T1000 (cell line): Measurements from ENCODE around the gene ZYG11B.
"Not testable (repeated sequence)": the region's sequence is repeated elsewhere in the genome, so short reads cannot be mapped to it uniquely, and the experiment has no call there.

Source experiments
- DNase-seq: peaks from one replicate; lab custom pipeline; 2025; ENCODE audit warnings: mixed read lengths; lab: John Stamatoyannopoulos, UW

The ZYG11B gene

GRCh38 chr1:52726265-52727113 is at the start of gene ZYG11B:
ZYG11B (plus strand) TSS chr1:52726453; CDS start chr1:52726654, 201 bp downstream.
- DNase-seq = peak; percentile 88

- DNase-seq = no peak
Measured at GRCh38 chr1:52677076-52677806, 49.0 kb upstream of the ZYG11B start.

DNA sequence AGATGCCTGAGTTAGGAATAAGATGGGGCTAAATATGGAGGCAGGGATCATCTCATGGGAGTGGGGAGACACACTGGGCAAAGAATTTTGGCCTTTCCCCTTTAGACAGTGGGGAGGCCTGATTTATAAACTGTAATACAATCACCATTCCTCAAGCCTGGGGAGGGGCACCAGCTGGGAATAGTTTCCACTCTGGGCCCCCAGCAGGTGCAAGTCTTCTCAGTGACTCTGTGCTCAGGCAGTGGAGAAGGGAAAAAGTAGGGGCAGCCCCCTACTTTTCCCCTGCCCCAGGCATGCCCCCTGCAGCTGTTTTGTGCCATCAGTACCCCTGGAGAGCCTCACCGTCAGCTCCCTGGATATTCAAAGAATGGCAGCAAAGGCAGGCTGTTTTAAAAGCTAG is 47.2 kb upstream of the ZYG11B start:
- DNase-seq = no peak

DNA sequence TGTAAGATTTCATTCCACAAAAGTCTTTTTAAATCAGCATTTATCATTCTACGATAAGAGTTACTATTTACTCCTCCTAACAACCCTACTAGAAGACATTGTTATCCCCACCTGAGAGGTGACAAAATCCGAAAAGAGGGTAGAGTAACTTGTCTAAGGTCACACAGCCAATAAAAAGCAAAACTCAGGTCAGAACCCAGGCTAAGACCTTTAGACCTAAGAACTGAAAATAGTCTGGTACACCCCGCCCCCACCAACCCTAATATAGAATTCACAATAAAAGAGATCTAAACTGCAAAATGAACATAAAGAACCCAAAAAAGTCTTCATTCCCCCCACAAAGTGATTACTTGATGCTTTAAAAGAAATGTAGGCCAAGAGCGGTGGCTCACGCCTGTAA is 46.8 kb upstream of the ZYG11B start:
- no peak for DNase-seq

DNA sequence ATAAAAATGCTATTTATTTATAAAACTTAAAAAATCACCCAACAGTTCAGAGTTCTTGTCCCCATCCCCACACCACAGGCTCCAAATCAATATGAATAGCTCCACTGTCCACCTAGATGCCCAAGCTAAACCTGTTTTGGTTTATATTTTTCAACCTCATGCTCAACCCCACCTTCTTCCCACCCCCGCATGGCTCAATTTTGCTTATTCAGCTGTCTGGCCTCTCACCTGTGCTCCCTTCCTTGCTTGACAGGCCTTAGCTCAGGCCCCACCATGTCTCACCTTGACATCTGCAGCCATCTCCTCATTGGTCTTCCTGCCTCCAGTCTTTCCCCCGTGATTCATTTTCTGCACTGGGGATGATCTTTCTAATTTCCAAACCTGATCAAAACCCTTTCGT is 45.9 kb upstream of the ZYG11B start:
- no peak for DNase-seq

- DNase-seq = no peak
Measured at GRCh38 chr1:52681136-52681535, 45.1 kb upstream of the ZYG11B start.

DNA sequence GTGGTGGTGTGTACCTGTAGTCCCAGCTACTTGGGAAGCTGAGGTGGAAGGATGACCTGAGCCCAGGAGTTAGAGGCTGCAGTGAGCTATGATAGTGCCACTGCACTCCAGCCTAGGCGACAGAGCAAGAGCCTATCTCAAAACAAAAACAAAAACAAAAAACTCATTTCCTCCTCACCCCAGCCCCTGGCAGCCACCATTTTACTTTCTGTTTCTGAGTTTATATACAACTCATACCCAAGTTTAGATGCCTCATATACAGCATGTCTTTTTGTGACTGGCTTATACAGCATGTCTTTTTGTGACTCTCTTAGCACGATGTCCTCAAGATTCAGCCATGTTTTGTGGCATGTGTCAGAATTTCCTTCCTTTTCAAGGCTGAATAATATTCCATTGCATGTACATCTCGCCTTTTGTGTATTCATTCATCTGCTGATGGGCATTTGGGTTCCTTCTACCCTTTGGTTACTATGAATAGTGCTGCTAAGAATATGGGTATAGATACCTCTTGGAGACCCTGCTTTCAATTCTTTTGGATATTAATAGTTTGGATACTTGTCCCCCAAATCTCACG is 42.8 kb upstream of the ZYG11B start:
- DNase-seq = no peak

DNA sequence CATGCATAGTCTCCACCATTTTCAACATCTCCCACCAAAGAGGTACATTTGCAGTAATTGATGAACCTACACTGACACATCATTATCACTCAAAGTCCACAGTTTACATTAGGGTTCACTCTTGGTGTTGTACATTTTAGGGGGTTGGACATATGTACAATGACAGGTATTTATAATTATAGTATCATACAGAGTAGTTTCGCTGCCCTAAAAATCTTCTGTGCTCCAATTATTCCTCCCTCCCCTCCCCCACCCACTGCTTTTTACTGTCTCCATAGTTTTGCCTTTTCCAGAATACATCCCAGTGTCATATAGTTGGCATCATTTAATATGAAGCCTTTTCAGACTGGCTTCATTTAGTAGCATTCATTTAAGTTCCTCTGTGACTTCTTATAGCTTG is 41.7 kb upstream of the ZYG11B start:
- no peak for DNase-seq

GRCh38 chr1:52686261-52686751 is 39.9 kb upstream of the ZYG11B start:
- peak; percentile 53 for DNase-seq

GRCh38 chr1:52686830-52687229 is 39.4 kb upstream of the ZYG11B start:
- DNase-seq = no peak

DNA sequence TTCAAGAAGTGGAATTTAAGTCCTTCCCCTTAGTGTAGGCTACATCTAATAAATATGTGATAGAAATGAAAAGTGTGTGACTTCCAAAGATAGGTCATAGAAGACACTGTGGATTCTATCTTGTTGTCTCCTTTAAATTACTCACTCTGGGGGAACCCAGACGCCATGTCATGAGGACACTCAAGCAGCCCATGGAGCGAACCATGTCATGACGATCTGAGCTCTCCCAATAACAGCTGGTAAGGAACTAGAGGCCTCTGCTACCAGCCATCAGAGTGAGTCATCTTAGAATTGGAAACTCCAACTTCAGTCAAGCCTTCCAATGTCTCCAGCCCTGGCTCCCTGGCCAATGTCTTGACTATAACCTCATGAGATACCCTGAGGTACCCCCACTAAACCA is 34.4 kb upstream of the ZYG11B start:
- DNase-seq = no peak

DNA sequence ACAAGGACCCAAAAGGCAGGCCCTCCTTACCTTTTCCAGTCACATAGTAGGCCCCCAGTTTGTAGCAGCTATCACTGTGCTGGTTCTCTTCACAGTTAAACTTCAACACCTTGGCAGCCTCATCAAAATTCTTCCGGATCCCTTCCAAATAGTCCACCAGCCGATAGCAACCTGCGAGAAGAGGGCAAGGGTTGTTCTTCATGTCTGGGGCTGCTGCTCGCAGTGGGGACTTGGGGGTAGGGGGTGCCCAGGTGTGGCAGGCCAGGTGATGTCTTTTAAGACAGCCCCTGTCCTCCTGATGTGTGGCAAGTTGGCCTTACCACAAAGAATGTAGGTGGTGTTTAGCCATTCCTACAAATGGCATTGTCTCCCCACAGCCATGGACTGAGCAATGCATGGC is 33.6 kb upstream of the ZYG11B start:
- DNase-seq = no peak

DNA sequence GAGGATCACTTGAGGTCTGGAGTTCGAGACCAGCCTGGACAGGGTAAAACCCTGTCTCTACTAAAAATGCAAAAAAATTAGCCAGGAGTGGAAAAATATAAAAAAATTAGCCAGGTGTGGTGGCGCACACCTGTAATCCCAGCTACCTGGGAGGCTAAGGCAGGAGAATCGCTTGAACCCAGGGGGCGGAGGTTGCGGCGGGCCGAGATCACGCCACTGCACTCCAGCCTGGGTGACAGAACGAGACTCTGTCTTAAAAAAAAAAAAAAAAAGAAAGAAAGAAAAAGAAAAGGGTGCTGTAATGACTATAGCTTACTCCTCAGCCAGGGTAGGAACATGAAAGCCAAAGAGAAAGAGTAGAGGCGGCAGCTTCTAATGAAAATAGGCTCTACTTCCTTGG is 32.9 kb upstream of the ZYG11B start:
- not testable (repeated sequence) for DNase-seq

- DNase-seq = no peak
Measured at GRCh38 chr1:52693843-52694242, 32.4 kb upstream of the ZYG11B start.

DNA sequence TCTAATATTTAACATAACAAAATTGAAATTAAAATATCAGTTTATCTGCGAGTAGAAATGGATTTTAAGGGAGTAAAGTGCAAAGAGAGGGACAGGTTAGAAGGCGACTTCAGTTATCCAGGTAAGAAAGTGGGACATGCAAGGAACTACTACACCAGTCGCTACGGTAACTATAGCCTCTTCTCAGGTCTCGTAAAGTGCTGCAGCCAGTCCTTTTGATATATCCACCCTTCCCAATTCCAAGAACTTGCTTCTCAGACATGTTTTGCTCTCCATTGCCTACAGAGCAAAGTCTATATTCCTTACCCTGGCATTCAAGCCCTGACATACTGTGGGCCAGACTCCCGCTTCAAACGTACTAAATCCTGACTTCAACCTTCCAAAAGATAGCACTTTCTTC is 30.6 kb upstream of the ZYG11B start:
- DNase-seq = no peak

GRCh38 chr1:52697795-52698674 is 28.2 kb upstream of the ZYG11B start, which contains the start of gene COA7:
COA7 (minus strand) TSS chr1:52698347; CDS start chr1:52698326, 21 bp downstream.
- DNase-seq = peak; percentile 75

DNA sequence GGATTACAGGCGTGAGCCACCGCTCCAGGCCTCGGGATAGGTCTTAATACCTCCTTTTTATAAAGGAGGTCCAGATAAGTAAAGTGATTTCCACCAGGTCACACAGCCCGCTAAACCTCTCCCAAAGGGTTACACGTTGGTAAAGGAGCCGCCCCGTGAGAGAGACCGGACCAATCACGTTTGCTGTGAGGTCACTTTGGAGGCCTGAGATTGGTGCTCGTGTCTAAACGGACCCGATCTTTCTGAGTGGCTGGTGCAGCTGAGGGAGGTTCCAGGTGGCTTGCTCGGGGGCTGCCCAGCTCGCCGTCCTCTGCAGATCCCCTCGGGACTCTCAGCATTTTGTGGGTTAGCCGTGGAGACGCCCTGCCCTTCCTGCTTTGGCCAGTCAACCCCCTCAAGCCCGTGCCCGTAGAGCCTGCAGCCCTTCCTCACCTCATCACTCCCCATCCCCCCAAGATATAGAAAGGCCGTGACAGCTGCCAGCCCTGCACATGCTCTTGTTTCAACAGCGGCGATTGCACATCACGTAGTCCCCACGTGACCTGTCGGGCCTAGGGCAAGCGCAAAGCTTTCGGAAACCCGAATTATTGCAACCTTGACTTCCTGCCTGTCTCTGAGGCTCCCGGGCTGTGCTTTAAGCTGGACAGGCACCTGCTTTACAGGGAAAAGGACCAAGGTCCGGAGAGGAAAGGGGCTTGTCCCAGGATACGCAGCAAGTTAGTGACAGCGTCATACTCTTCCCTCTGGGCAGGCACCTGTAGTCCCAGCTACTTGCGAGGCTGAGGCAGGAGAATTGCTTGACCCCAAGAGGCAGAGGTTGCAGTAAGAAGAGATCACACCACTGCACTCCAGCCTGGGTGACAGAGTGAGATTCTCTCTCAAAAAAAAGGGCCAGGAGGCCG is 23.1 kb upstream of the ZYG11B start:
- peak; percentile 89 for DNase-seq

GRCh38 chr1:52706136-52706670 is 20.1 kb upstream of the ZYG11B start:
- DNase-seq = no peak

- DNase-seq = no peak
Measured at GRCh38 chr1:52706941-52707926, 19.0 kb upstream of the ZYG11B start.
